CD4-positive, alpha-beta T cell treated with Interleukin-6 at 100 ng/mL for 8 hours (primary cell): ENCODE results near the gene EIF3I.

Experiments
- DNase-seq: peaks from one replicate; pipeline ENCODE4 v3.0.0-alpha.2; 2020; ENCODE audit warnings: mixed read lengths, low spot score

Gene EIF3I

GRCh38 chr1:32221980-32222755, at the start of gene EIF3I, which contains the start of gene TMEM234:
TSS of gene EIF3I (plus strand) at chr1:32222407. CDS start at chr1:32222442, 35 bp downstream.
TSS of gene TMEM234 (minus strand) at chr1:32222353. CDS start at chr1:32222322, 31 bp downstream.
- peak; percentile 91 for DNase-seq

GRCh38 chr1:32172621-32173245, 49.5 kb upstream of the EIF3I start:
- DNase-seq = no peak

DNA sequence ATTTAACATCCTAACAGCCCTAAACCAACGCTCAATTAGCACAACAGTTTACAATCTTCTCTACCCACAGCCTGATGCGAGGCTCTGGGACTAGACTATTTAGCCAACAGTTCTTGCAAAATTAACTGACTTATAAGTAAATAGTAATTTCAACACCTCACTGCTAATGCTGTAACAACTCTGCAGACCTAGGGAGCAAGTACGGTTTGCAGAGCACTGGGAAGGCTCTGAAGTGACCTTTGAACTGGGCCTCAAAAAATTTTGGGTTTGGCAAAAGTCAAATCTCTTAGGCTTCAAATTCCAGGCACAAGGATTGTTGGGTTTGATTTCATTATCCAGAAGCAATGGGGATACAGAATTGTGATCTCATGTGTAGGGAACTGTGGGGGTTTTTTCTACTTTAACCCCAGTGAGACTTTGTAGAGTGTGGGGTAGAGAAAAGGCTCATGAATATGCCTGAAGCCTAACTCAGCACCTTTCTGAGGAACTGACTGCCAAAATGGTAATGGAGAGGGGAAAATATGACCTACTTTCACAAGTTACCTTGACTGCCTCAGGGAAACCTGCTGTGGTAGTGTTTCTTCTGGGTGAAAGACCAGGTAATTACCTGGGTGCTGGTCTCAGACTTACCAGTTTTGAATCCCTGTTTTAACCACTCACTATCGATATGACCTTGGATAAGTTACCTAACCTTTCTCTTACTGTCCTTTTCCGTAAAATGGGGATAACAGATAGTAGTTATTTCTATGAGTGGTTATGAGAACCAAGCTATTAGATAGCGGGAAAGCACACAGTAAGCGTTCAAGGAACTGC, 43.6 kb upstream of the EIF3I start:
- DNase-seq = no peak

DNA sequence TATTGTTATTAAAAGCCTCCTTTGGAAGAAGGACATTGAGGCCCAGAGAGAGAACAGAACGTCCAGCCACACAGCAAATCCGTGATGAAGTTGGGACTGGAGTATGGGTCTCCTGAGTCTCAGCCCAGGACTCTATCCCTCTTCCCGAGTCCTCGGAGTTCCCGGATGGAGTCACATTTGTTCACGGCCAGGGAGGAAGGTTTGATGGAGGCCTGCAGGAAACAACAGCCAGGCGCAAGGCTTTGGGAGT, 43.1 kb upstream of the EIF3I start:
- DNase-seq = no peak

DNA sequence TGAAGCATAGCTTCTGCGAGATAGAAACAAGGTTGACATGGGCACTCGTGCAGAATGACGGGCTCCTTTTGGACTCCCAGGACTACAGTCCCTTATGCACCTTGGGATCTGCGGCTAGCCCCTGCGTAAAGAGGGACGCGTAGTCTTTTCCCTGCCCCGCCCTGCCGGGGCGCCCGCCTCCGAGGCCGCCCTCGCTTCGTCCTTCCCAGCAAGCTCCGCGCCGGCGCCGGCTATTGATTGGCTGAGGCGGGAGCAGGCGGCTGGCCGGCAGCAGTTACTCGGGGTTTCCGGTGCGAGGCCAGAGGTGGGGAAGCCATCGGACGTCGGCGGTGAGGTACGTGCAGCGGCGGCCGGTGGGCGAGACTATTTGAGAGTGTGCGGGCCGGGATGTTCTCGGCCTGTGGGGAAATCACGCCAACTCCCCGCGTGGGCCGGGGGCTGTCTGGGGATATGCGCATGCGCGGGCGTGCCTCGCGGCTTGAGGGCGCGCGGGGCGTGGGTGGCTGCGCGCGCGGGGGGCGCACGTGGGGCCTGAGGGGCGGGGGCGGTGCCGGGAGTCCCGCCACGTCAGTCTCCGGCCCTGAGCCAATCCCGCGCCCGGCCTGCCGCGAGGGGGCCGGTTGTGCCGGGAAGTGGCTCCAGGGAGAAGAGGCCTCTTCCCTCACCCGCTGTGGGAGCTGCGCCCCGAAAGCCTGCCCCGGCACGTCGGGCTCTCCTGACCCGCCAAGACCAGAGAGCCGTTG, 42.6 kb upstream of the EIF3I start, which contains the start of gene TXLNA:
TXLNA (plus strand) TSS at position 233 of the 743 bp plus-strand sequence. CDS start 671 bp downstream, outside the sequence.
- DNase-seq = peak; percentile 85

DNA sequence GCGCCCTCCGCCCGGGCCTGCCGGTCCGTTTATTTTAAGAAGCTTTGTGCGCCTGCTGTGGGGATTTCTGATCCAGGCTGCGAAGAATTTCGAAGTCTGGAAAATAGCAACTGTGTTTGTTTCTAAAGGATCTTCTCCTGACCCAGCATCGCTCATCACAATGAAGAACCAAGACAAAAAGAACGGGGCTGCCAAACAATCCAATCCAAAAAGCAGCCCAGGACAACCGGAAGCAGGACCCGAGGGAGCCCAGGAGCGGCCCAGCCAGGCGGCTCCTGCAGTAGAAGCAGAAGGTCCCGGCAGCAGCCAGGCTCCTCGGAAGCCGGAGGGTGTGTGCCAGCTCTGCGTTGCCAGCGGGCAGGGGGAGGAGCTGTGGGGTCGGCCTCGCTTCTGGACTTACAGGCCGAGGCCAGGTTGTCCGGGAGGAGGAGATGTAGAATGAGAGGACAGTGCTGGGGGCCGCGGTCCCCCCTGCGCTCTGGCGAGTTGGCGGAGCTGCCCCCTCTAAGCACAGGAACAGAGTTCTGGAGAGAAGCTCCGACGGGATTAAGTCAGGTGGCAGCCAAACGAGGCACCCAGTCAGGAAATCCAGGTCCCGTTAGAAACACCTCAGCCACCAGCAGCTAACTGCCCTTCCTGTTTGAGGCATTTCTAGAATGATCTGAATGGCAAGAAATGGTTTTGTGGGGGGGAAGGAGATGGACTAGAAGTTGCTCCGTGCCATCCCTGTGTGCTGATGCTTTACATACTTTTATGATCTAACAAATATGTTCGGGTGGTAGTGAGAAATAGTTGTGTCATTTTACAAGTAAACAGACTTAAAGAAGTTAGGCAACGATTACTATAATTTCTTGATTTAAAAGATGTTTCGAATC, 41.8 kb upstream of the EIF3I start:
- DNase-seq = no peak

- no peak for DNase-seq
These were observed 41.1 kb upstream of the EIF3I start for GRCh38 chr1:32181065-32181464.

GRCh38 chr1:32181563-32181962, 40.6 kb upstream of the EIF3I start:
- DNase-seq = no peak

GRCh38 chr1:32182060-32182459, 40.1 kb upstream of the EIF3I start:
- no peak for DNase-seq

DNA sequence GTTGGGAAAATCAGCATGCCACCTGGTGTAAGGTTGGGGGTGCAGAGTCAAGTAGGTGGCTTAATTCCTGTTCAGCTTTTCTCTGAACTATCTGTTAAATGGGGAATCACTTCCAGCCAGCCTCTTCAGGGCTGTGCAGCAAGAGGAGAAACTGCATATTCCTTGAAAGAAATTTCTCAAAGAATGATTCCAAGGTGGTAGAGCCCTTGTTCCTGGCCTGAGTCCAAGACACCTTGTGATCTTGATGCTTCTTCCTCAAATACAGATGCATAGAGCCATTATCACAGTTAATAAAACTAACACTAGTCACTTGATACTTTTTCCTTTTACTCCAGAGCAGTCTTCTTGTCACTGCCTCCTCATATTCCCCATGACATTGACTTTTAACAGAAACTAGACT, 37.6 kb upstream of the EIF3I start:
- no peak for DNase-seq

DNA sequence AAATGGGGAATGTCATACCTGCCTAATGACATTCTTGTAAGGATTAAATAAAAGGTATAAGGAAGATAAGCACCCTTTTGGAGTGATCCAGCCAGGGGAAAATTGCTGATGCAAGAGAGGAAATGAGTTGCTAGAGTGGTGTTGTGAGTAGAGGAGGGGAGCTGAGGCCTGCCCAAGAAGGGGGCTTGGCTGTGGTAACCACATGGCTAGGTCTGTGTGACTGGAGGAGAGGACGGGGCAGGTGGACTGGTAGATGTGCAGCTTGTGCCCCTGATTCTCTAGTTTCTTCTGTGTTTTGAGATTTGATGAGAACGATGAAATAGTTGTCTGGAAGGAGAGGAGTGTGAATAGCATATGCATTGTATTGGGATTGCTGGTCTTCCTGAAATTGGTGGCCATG, 36.1 kb upstream of the EIF3I start:
- no peak for DNase-seq

GRCh38 chr1:32186491-32186890, 35.7 kb upstream of the EIF3I start:
- no peak for DNase-seq

DNA sequence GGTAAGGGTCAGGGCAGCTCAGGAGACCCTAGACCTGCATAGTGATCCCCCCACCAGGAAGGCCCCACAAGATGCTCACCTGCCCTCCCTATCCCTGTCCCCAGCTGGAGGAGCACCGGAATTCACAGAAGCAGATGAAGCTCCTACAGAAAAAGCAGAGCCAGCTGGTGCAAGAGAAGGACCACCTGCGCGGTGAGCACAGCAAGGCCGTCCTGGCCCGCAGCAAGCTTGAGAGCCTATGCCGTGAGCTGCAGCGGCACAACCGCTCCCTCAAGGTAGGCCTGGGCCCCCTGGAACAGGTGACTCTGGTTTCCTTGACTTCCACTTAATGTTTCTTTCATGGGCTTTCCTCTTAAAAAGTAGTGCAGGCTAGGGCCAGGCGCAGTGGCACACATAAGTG, 34.4 kb upstream of the EIF3I start:
- no peak for DNase-seq

- no peak for DNase-seq
These were observed 29.8 kb upstream of the EIF3I start for GRCh38 chr1:32192220-32192948.

- DNase-seq = no peak
These were observed 27.2 kb upstream of the EIF3I start for GRCh38 chr1:32194984-32195383.

DNA sequence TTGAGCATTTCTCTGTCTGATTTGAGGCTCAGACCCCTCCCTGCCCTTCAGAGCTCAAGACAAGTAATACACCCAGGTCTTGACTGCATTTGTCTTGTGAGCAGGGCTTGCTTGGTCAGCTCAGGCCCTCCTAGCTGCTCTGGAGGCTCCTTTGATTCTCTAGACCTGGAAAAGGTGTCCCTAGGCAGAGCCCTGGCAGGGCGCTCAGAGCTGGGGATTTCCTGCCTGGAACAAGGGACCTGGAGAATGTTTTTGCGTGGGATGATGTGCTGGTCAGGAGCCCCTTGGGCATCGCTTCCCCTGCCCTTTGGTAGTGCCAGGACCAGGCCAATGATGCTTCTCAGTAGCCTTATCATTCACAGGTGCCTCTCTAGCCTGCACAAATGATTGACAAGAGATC, 26.7 kb upstream of the EIF3I start:
- no peak for DNase-seq

GRCh38 chr1:32195972-32196823, 26.0 kb upstream of the EIF3I start:
- peak; percentile 26 for DNase-seq

GRCh38 chr1:32197074-32197473, 25.1 kb upstream of the EIF3I start:
- no peak for DNase-seq

DNA sequence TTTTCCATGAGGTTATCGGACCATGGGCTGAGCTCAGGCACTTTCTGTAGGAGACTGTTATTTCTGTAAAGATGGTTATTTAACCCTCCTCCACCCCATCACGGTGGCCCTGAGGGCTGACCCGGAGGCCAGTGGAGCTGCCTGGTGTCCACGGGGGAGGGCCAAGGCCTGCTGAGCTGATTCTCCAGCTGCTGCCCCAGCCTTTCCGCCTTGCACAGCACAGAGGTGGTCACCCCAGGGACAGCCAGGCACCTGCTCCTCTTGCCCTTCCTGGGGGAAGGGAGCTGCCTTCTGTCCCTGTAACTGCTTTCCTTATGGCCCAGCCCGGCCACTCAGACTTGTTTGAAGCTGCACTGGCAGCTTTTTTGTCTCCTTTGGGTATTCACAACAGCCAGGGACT, 24.4 kb upstream of the EIF3I start:
- DNase-seq = no peak
